GM11168 (cell line): ENCODE results near the gene ZNF613.
"Not testable (repeated sequence)": the region's sequence is repeated elsewhere in the genome, so short reads cannot be mapped to it uniquely, and the experiment has no call there.

Experiments
- in situ Hi-C: fragments of 300-500 bp; cut with MboI; formaldehyde crosslinking; loops from one replicate; pipeline ENCODE4 v1.12.0; 2022; ENCODE audit warnings: low sequenced_read_pairs; ENCODE audit not compliant: unreplicated experiment

ZNF613 gene

GRCh38 chr19:51926784-51927741 lies at the start of gene ZNF613:
Gene ZNF613, plus strand, starts transcription at chr19:51927472. Its CDS starts 8,749 bp downstream, at chr19:51936221.
- in situ Hi-C loops = no loop called here

DNA sequence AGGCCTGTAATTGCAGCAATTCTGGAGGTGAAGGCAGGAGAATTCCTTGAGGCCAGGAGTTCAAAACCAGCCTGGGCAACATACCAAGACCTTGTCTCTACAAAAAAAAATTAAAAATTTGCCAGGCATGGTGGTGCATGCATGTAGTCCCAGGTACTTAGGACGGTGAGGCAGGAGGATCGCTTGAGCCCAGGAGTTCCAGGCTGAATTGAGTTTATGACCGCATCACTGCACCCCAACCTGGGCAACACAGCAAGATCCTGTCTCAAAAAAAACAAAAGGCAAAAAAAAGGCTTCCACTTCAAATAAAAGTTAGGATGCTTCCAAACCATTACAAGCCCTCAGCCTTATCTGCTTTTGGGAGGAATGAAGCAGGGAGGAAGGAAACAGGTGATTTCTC lies 44.8 kb upstream of the ZNF613 start:
- in situ Hi-C loops = no loop called here

DNA sequence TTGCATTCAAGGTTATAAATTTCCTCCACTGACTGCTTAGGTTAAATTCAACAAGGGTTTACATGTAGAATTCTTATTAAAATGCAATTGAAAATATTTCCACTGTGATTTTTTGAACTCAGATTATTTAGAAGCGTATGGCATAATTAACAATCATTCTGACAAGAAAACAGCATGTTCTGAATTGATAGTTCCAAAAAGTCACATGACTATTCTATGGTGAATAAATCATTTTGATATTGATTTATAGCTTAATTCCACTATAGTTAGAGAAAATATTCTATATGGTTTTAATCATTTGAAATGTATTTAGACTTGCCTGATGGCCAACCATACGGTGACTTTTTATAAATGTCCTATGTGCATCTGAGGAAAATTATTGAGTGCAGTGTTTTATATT lies 42.6 kb upstream of the ZNF613 start:
- in situ Hi-C loops = no loop called here

DNA sequence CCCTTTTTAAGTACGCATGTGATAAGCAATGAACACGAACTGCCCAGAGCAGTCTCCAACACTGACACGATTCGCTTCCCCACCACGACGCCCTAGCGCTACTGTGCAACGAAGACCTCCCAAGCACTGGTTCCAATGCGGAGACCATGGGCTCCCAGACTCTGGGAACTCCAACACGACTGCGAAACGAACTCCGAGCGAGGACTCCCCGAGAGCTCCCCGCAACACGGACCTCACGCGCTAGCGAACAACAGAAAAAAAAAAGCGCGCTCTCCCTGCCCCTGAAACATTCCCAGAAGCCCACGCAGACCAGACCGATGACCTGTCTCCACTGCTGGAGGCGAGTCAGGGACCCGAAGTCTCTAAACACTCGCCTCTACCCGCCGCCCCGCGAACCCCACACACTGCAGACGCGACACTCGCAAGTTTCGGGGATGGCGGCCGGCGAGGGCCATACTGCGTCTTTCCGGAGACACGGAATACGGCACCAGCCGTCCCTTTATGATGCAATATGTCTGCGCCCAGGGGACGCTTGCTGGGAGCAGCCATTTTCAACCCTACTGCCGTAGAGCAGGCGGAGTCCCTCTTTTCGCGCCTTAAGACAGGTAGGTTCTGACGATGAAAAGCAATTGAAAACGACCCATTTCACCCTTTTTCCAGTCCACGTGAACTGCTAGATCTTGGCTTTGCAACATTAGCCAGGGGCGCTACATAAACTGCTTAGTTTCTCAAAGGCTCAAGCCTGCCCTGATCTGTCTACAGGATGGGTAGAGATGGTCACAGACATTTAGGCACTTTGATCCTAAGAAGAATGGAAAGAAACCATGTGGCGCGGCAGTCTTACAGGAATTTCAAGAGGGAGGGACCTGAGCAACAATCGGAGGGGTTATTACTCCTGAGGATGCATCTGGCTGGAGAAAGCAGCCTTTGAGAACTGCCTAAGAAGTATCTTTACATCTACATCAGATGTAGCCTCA lies 39.5 kb upstream of the ZNF613 start, which contains the start of gene ZNF577:
Gene ZNF577, minus strand, starts transcription at position 430 of the 977 bp plus-strand sequence. CDS start 7,569 bp downstream, outside the sequence.
- in situ Hi-C loops = no loop called here

GRCh38 chr19:51889934-51890333 lies 37.3 kb upstream of the ZNF613 start:
- in situ Hi-C loops = no loop called here

- in situ Hi-C loops = no loop called here
These were observed 36.0 kb upstream of the ZNF613 start for GRCh38 chr19:51891193-51891747.

- in situ Hi-C loops = no loop called here
These were observed 25.4 kb upstream of the ZNF613 start for GRCh38 chr19:51901860-51902259.

DNA sequence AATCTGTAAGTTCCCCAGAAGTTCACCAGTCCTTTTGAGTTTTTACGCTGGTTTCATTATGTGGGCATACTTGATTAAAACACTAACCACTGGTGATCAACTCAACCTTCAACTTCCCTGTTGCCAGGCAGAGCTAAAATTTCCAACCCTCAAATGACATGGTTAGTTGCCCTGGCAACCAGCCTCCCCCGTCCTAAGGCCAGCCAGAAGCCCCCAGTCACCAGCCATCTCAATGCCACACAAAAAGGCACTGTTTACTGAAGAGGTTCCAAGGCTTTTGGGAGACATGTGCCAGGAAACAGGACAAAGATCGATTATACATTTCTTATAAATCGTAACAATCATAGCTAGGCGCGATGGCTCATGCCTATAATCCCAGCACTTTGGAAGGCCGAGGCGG lies 24.1 kb upstream of the ZNF613 start:
- in situ Hi-C loops = no loop called here

- in situ Hi-C loops = no loop called here
These were observed 22.7 kb upstream of the ZNF613 start, which contains the start of gene ZNF649 for GRCh38 chr19:51904331-51905165. Gene ZNF649, minus strand, starts transcription at chr19:51905017. Its CDS starts 4,910 bp downstream, at chr19:51900107.

- in situ Hi-C loops = no loop called here
These were observed 22.1 kb upstream of the ZNF613 start for GRCh38 chr19:51905206-51905605.

DNA sequence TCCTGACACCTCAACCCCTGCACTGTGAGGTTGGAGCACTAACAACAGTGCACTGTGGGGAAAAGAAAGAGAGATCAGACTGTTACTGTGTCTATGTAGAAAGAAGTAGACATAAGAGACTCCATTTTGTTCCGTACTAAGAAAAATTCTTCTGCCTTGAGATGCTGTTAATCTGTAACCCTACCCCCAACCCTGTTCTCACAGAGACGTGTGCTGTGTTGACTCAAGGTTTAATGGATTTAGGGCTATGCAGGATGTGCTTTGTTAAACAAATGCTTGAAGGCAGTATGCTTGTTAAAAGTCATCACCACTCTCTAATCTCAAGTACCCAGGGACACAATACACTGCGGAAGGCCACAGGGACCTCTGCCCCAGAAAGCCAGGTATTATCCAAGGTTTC lies 21.6 kb upstream of the ZNF613 start:
- in situ Hi-C loops = not testable (repeated sequence)

DNA sequence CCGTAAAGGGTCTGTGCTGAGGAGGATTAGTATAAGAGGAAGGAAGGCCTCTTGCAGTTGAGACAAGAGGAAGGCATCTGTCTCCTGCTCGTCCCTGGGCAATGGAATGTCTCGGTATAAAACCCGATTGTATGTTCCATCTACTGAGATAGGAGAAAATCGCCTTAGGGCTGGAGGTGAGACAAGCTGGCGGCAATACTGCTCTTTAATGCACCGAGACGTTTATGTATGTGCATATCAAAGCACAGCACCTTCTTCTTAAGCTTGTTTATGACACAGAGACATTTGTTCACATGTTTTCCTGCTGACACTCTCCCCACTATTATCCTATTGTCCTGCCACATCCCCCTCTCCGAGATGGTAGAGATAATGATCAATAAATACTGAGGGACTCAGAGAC lies 21.2 kb upstream of the ZNF613 start:
- in situ Hi-C loops = not testable (repeated sequence)

- in situ Hi-C loops = not testable (repeated sequence)
These were observed 19.3 kb upstream of the ZNF613 start for GRCh38 chr19:51907981-51908380.

DNA sequence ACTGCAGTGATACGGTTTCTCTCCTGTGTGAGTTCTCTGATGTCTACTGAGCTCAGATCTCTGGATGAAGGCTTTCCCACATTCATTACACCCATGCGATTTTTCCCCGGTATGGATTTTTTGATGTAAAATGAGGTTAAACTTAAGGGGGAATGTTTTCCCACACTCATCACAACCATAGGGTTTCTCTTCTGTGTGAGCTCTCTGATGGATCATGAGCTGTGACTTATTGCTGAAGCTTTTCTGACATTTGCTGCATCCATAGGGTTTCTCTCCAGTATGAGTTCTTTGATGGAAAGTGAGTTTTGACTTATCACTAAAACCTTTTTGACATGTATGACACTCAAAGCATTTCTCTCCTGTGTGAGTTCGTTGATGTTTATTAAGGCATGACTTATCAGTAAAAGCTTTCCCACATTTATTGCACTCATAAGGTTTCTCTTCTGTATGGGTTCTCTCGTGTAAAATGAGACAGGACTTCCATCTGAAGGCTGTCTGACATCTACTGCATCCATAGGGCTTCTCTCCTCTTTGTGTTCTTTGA lies 11.9 kb upstream of the ZNF613 start:
- in situ Hi-C loops = no loop called here

GRCh38 chr19:51916167-51916566 lies 11.1 kb upstream of the ZNF613 start:
- in situ Hi-C loops = no loop called here

GRCh38 chr19:51919606-51920005 lies 7.7 kb upstream of the ZNF613 start:
- in situ Hi-C loops = no loop called here

GRCh38 chr19:51921949-51922348 lies 5.3 kb upstream of the ZNF613 start:
- in situ Hi-C loops = no loop called here

DNA sequence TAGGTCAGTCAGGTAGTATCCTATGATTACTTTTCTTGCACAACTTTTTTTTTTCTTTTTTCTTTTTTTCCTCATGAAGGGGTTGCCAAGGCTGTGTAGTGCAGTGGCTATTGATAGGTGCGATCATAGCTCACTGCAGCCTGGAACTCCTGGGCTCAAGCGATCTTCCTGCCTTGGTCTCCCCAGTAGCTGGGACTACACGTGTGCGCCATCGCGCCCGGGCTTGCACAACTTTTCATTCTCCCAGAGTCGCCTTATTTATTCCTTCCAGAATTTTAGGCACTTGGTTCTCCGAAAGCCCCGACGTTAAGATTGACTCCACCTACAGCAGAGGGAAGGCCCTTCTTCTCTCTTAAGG lies 867 bp upstream of the ZNF613 start:
- in situ Hi-C loops = no loop called here

DNA sequence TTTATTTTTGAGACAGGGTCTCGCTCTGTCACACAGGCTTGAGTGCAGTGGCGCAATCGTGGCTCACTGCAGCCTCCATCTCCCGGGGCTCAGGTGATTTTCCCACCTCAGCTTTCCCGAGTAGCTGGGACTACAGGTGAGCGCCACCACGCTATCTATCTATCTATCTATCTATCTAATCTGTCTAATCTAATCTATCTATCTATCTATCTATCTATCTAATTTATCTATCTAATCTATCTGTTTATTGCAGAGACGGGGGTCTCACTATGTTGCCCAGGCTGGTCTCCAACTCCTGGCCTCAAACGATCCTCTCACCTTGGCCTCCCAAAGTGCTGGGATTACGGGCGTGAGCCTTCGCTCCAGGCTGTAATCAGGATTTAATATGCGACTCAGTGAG lies 587 bp downstream of the ZNF613 start:
- in situ Hi-C loops = no loop called here
